Adipose tissue (tissue), 3 donors: ENCODE results near the gene RIPOR2. TPM values are rescaled to one million over a fixed set of nuclear protein-coding genes. Genes with fewer than 3 reads are reported as not detected.
"Not testable (repeated sequence)": the region's sequence is repeated elsewhere in the genome, so short reads cannot be mapped to it uniquely, and the experiment has no call there.

Experiments used
- H3K27ac ChIP-seq: one replicate; pipeline ENCODE4 v1.5.1; 2013; ENCODE audit warnings: low read depth, low read length
- WGBS, 3 donors: extraction: QIAGEN DNeasy Blood & Tissue Kit; methylation state at CpG; one replicate each; pipeline ENCODE4 v1.1.7; 2013; 5-methylcytosine and 5-hydroxymethylcytosine counted together
- polyA plus RNA-seq, 3 donors: library from polyadenylated mRNA; stranded (reverse); fragments of 200-250 nt; gene quantifications; one replicate each; pipeline ENCODE4 v1.2.3, GENCODE V29; 2013
- donor health status: healthy with polysubstance abuse.
- donor health status: Bipolar disorder and iron deficiency.
- donor health status: healthy.

Gene RIPOR2
- polyA plus RNA-seq, 3 donors: 1.6 to 12.6 (median 7.5) TPM

DNA sequence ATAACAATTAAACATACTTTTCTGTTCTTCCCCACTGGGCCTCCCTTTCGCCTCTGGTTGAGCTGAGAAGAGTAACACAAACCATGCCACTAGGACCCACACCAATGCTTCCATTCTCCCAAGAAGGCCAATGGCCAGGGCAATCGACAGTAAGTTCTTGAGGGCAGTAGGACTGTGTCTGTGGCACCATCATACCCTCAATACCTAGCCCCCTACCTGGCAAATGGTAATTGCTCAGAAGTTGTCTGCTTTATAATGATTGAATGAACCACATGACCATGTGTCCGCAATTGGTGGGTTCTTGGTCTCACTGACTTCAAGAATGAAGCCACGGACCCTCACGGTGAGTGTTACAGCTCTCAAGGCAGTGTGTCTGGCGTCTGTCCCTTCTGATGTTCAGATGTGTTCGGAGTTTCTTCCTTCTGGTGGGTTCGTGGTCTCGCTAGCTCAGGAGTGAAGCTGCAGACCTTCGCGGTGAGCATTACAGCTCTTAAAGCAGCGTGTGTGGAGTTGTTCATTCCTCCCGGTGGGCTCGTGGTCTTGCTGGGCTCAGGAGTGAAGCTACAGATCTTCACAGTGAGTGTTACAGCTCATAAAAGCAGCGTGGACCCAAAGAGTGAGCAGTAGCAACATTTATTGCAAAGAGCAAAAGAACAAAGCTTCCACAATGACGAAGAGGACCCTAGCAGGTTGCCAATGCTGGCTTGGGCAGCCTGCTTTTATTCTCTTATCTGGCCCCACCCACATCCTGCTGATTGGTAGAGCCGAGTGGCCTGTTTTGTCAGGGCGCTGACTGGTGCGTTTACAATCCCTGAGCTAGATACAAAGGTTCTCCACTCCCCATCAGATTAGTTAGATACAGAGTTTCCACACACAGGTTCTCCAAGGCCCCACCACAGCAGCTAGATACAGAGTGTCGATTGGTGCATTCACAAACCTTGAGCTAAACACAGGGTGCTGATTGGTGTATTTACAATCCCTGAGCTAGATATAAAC is 170.6 kb downstream of the RIPOR2 start:
- H3K27ac ChIP-seq: not testable (repeated sequence)
- 84 to 89% (median 84%) methylated on average over 20 of the region's 20 CpGs for WGBS, 3 donors

DNA sequence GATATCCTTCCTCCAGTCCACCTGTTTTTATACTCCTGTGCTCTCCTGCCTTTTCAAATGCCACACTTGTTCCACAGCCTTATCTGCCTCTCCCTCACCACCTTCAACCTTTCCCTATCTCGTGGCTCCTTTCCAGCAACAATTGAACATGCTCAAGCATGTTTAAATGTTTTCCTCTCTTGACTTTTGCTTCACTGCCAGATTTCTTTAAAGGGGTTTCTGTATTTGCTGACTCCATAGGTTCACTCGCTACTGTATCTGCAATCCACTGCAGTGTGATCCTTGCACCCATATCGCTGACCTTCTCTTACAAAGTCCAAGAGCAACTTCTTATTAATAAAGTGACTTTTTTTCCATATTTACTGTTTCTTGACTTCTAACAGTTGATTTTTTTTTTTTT is 172.2 kb downstream of the RIPOR2 start:
- no peak overlapping the region for H3K27ac ChIP-seq
- WGBS, 3 donors: 30 to 74% (median 71%) methylated on average over 3 of the region's 3 CpGs

DNA sequence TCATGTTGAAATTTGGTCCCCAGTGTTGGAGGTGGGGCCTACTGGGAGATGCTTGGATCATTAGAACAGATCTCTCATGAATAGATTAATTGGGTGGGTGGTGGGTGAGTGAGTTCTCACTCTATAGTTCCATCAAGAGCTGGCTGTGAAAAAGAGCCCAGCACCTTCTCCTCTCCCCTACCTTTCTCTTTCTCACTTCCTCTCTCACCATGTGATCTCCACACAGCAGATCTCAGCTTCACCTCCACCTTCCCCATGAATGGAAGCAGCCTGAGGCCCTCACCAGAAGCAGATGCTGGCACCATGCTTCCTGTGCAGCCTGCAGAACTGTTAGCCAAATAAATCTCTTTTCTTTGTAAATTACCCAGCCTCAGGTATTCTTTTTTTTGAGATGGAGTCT is 173.9 kb downstream of the RIPOR2 start:
- H3K27ac ChIP-seq: no peak overlapping the region

DNA sequence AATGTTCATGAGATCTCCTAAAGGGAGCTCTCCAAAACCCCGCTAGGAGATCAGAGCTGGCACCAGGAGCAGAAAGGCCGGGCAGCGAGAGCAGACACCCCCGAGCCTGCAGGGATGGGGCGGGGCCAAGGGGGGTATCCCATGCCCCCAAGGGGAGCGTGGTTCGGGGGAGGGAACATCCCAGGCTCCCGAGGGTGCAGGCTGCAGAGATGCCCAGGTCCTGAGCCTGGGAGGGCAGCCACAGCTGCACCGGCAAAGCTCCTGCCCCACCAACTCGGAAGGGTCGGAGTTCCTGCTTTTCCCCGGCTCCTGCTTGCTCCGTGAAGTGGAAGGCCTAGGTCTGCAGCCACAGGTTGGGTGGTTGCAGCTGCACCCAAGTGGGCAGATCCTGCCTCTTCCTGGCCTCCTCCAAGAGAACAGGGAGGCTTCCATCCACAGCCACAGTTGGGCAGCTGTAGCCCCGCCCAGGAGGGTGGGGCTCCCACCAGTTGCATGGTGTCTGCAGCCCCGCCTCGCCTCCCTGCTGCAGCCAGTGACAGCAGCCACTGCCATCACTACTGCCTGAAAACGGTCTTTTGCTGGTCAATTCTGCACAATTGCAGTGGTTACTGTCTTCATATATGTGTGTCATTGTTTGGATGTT is 174.4 kb downstream of the RIPOR2 start:
- 87 to 91% (median 89%) methylated on average over 17 of the region's 17 CpGs for WGBS, 3 donors
- H3K27ac ChIP-seq: no peak overlapping the region

DNA sequence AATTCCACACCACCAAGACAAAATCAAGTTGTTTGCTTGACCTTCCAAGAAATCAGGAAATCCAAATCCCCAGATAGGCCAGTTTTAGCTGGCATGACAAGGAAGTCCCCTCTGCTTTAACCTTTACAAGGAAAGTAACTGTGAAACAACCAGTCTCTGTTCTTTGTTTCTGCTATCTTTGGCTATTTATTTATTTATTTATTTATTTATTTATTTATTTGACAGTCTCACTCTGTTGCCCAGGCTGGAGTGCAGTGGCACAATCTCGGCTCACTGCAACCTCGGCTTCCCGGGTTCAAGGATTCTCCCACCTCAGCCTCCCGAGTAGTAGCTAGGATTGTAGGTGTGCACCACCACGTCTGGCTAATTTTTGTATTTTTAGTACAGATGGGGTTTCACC is 175.6 kb downstream of the RIPOR2 start:
- 90 to 95% (median 95%) methylated on average over 5 of the region's 5 CpGs for WGBS, 3 donors

DNA sequence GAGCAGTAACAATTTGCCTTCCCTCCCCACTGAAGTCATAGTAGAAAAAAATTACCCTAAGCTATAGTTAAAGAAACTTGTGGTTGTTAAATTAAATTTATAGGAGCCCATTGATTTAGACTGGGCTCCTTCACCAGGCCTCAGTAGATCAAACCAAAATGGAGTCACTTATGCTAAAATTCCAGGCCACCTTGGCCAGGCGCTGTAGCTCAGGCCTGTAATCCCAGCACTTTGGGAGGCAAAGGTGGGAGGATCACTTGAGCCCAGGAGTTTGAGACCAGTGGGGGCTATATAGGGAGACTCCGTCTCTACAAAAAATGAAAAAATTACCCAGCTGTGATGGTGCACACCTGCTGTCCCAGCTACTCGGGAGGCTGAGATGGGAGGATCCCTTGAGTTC is 176.0 kb downstream of the RIPOR2 start:
- H3K27ac ChIP-seq: no peak overlapping the region
- 95 to 98% (median 96%) methylated on average over 3 of the region's 3 CpGs for WGBS, 3 donors

More for the DNA sequence above, 175.6 kb downstream of the RIPOR2 start:
- H3K27ac ChIP-seq: no peak overlapping the region

DNA sequence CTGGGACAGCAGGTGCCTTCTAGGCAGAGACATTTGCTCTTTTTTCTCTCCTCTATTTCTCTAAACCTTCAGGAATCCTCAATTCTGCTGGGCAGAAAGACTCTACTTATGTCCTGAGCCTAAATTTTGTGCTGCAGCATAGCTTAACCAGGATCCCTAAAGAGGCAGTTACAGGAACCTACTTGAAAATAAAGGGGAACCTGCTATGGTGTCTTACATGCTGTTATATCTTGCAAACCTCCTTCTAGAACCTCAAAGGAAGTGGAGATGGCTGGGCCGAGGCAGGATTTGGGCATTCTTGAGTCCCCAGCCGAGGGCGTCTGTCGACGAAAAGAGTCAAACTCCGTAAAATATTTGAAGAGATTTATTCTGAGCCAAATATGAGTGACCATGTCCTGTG is 178.1 kb downstream of the RIPOR2 start:
- 70 to 94% (median 73%) methylated on average over 6 of the region's 6 CpGs for WGBS, 3 donors
- no peak overlapping the region for H3K27ac ChIP-seq

DNA sequence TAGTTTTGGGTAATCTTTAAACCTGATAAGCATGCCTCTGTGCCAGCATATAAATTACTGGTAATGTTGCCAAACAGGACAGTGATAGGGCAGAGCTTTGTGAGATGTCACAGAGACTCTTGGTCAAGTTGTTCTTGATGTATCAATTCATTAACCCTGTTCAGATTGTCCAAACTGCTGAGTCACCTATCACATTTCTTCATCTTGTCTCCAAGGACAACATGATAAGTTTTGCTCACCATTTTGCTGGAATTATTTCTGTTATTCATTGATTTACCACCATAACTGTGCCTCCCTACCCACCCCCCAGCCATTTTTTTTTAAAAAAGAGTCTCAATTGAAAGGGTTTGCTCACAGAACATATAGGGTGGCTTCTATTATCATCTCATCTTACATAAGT is 180.5 kb downstream of the RIPOR2 start:
- no peak overlapping the region for H3K27ac ChIP-seq

DNA sequence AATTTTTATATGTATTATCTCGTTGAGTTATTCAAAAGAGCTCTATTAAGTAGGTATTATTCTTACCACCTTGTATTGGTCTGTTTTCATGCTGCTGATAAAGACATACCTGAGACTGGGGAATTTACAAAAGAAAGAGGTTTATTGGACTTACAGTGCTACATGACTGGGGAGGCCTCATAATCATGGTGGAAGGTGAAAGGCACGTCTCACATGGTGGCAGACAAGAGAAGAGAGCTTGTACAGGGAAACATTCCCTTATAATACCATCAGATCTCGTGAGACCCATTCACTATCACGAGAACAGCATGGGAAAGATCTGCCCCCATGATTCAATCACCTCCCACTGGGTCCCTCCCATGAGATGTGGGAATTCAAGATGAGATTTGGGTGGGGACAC is 181.4 kb downstream of the RIPOR2 start:
- 86 to 94% (median 94%) methylated on average over 4 of the region's 4 CpGs for WGBS, 3 donors
- not testable (repeated sequence) for H3K27ac ChIP-seq

Other genes with a start within 250 kb of the RIPOR2 start
- gene C6orf62, start 216.8 kb downstream of the RIPOR2 start, polyA plus RNA-seq: 10 to 100 TPM; 40.9 to 48.3 (median 41.1) TPM
- gene GMNN, start 161.0 kb downstream of the RIPOR2 start, polyA plus RNA-seq: 10 to 100 TPM in 2 of 3 donors, 1 to 10 TPM in 1; 6.5 to 54.4 (median 20.6) TPM
- not detected for gene ARMH2, start 137.0 kb downstream of the RIPOR2 start, polyA plus RNA-seq